ENCODE measurements around the gene TMEM11.

Gene TMEM11

GRCh38 chr17:21177854-21178600 is 35.9 kb downstream of the TMEM11 start:
- DNase-seq: no peak

DNA sequence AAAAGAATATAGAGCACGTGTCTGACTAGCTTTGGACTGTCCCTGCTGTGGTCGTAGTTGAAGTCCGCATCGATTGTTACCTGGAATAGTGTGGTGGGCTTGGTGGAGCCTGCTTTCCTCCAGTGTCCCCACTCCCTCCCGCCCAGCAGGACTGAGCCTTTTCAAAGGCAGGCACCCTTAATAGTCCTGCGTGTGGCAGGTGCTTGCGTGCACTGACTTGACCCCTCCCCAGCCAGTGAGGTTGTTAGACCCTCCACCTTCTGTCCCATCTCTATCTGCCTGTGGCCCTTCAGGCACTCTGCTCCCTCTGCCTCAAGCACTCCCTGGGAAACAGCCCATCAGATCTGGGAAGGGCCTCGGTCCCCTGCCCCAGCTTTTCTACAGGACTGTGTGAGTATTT is 36.6 kb downstream of the TMEM11 start:
- DNase-seq: no peak

GRCh38 chr17:21176773-21177395 is 37.1 kb downstream of the TMEM11 start:
- DNase-seq: no peak

- no peak for DNase-seq
Measured at GRCh38 chr17:21174713-21175112, 39.2 kb downstream of the TMEM11 start.

- no peak for DNase-seq
Measured at GRCh38 chr17:21174186-21174585, 39.8 kb downstream of the TMEM11 start.

- DNase-seq: no peak
Measured at GRCh38 chr17:21173543-21173942, 40.4 kb downstream of the TMEM11 start.

DNA sequence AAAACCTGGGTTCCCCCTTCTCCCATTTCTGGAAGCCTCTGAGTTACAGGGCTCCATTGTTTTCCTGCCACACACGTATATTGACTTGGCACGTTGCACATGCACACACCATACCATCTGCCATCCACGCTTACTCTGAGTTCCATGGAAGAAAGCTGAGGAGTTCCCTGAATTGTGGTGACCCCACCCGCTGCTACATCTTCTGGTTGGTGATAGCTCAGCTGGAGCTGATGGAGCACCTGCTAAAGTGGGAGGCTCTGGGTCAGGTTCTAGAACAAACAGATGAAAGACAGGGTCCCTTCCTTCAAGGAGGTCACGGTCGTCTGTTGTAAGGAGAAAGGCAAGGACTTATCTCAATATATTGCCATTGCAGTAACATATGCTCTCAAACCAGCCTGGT is 41.1 kb downstream of the TMEM11 start:
- no peak for DNase-seq

DNA sequence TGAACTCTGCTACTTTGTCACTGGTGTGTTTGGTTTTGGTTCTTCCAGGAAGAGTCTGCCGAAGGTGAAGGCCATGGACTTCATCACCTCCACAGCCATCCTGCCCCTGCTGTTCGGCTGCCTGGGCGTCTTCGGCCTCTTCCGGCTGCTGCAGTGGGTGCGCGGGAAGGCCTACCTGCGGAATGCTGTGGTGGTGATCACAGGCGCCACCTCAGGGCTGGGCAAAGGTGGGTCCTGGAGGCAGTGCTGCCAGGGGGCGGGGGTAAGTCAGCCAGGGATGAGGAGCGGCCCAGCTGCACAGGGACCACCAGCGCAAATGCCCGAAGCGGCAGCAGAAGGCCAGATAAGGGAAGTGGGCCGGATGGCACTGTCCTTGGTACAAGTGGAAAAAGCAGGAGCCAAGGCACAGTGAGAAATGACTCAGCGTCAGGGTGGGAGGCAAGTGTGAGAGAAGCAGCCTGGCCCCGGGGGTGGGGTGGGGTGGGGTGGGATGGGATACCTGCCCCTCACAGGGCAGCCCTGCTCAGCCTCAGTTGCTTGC is 41.9 kb downstream of the TMEM11 start:
- DNase-seq: no peak

- DNase-seq: no peak
Measured at GRCh38 chr17:21171309-21171922, 42.5 kb downstream of the TMEM11 start.

DNA sequence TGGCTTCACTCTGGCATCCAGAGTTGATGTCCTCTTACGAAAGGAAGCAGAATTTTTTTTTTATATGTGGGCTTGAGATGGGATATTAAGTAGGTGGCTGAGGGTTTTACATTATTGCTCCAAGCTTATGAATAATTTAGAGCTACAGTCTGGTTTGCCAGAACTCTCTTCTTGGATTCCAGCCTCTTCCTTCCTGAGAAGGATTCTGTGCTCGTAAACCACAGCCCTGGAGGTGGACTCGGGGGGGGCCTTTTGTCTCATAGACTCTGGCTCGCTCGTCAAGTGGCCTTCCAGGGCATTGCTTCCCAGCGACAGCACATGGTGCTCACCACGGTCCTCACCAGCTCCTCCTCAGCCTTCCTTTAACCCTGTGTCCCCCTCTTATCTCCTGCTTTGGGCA is 43.2 kb downstream of the TMEM11 start:
- DNase-seq: no peak

GRCh38 chr17:21169496-21169895 is 44.5 kb downstream of the TMEM11 start:
- no peak for DNase-seq

- DNase-seq: no peak
Measured at GRCh38 chr17:21168555-21168865, 45.5 kb downstream of the TMEM11 start.

GRCh38 chr17:21167303-21167702 is 46.7 kb downstream of the TMEM11 start:
- no peak for DNase-seq

- DNase-seq: no peak
Measured at GRCh38 chr17:21166595-21167210, 47.3 kb downstream of the TMEM11 start.

- DNase-seq: no peak
Measured at GRCh38 chr17:21165922-21166594, 47.9 kb downstream of the TMEM11 start.

GRCh38 chr17:21164620-21165019 is 49.3 kb downstream of the TMEM11 start:
- DNase-seq: no peak

DNA sequence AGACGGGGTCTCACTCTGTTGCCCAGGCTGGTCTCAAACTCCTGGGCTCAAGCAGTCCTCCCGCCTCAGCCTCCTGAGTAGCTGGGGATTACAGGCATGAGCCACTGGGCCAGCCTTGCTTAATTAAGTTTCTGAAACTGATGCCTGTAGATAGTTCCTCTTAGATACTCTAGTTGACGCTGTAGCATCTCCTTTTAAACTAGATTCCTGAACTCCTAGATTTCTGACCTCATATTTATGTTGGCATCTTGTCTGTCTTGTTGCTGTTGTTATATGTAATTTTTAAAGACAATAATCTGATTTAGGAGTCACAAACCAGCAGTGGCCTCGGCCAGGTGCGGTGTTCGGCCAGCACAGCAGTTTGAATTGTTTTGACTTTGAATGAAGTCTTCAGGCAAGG is 49.7 kb downstream of the TMEM11 start:
- DNase-seq: no peak

- DNase-seq: no peak
Measured at GRCh38 chr17:21163101-21163500, 50.9 kb downstream of the TMEM11 start.

GRCh38 chr17:21162394-21162775 is 51.6 kb downstream of the TMEM11 start:
- DNase-seq: no peak

- no peak for DNase-seq
Measured at GRCh38 chr17:21161498-21162393, 52.2 kb downstream of the TMEM11 start.

GRCh38 chr17:21160401-21160800 is 53.6 kb downstream of the TMEM11 start:
- DNase-seq: no peak

Measured in NCI-H187 (cell line).